A549 treated with CORT108297 at 1 μM for 4 hours (cell line): Measurements from ENCODE around the gene UTP11. TPM values are rescaled to one million over a fixed set of nuclear protein-coding genes. Genes with fewer than 3 reads are reported as not detected.

ENCODE experiments used
- total RNA-seq: library from RNA; stranded (reverse); fragments of 200-300 nt; extraction: Qiagen RNA extraction; gene quantifications from 5 replicates; pipeline ENCODE4 v1.2.3, GENCODE V29; 2022

UTP11 gene, protein sequence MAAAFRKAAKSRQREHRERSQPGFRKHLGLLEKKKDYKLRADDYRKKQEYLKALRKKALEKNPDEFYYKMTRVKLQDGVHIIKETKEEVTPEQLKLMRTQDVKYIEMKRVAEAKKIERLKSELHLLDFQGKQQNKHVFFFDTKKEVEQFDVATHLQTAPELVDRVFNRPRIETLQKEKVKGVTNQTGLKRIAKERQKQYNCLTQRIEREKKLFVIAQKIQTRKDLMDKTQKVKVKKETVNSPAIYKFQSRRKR
- 39.1 to 77.3 TPM (median 42.9 TPM) in 5 replicates for total RNA-seq

GRCh38 chr1:38012363-38013226, at the start of gene UTP11:
TSS of gene UTP11 (plus strand) at chr1:38012734. CDS start at chr1:38012803, 69 bp downstream.

DNA sequence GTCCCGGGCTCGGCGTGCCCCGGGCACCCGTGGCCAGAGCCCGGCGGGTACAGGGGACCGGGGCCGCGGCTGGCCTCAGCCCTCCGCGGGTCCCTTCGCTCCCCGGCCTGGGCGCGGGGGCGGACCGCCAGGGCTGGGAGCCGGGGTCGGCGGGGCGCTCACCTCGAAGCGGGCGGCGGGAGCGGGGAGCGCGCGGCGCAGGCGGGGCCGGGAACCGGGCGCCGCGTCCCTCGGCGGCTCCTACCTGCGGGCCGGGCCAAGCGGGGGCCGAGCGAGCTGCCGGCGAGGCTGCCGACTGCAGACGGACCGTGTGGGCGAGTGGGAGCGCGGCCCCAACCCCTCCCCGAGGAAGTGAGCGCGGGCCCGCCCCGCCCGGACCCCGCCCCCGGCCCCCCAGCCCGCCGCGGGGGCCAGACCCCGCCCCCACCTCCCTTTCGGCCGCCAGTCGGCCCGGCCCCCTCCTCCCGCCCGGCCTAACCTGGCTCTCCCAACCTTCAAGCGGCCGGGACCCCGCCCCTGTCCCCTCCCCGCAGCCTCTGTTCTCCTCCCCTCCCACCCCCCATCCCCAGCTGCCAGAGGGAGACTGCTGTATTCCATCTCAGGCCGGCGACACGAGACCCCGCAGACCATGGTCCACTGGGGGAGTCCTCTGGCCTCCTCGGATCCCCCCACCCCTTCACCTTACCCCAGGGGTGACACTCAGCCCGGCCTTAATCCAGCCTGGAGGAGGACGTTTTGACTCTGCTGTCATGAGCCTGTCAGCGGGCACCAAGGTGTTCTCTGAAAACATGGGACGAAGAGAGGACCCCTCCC, 7.1 kb upstream of the UTP11 start, which contains the start of gene FHL3:
FHL3 (minus strand) TSS at position 320 of the 813 bp plus-strand sequence. CDS start 6,102 bp downstream, outside the sequence.

DNA sequence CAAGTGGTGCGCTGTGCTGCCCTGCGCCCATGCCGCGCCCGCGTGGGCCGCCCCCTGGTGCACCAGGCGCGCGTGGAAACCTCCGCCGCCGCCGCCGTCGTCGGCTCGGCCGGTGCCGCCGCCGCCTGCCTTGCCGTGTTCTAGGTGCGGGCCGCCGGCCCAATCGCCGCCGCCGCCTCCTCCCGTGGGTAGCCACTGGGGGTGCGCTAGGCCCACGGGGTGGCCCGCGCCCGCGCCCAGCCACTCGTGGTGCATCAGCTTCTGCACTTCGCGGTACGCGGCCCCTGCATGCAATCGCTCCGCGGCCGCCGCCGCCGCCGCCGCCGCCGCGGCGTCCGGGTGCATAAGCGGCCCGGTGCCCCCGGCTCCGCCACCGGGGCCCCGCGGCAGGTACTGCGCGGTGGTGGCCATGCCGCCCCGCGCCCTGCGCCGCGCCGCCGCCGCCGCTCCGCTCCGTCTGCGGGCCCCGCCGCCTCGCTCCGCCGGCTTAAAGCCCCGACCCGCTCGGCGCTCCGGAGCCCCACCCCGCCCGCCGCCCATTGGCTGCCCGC, 33.9 kb downstream of the UTP11 start, which contains the start of gene POU3F1:
POU3F1 (minus strand) TSS at position 461 of the 551 bp plus-strand sequence; CDS start at position 411, 50 bp downstream.

Other genes with a start within 250 kb of the UTP11 start
- gene EPHA10, start 247.6 kb upstream of the UTP11 start, total RNA-seq: 0.63 to 0.91 TPM (median 0.83 TPM) in 5 replicates
- gene MANEAL, start 218.9 kb upstream of the UTP11 start, total RNA-seq: 20.4 to 27.1 TPM (median 26.2 TPM) in 5 replicates
- gene C1orf122, start 204.9 kb upstream of the UTP11 start, total RNA-seq: 32.2 to 68.6 TPM (median 56.5 TPM) in 5 replicates
- gene YRDC, start 204.5 kb upstream of the UTP11 start, total RNA-seq: 14.4 to 19.8 TPM (median 18.5 TPM) in 5 replicates
- gene MTF1, start 153.1 kb upstream of the UTP11 start, total RNA-seq: 3.9 to 5.4 TPM (median 4.2 TPM) in 5 replicates
- gene INPP5B, start 65.7 kb upstream of the UTP11 start, total RNA-seq: 3.9 to 5.4 TPM (median 4.5 TPM) in 5 replicates
- gene SF3A3, start 22.7 kb upstream of the UTP11 start, total RNA-seq: 50.9 to 100 TPM (median 54.3 TPM) in 5 replicates
- gene FHL3, start 7.2 kb upstream of the UTP11 start, total RNA-seq: 7.3 to 9.0 TPM (median 8.7 TPM) in 5 replicates
- not detected in 5 replicates for gene POU3F1, start 34.1 kb downstream of the UTP11 start, total RNA-seq